Suppressor macrophage (primary cell): ENCODE data around the gene PCDHGB5.

Experiments used
- DNase-seq, 4 experiments: peaks; one replicate each; pipeline ENCODE4 v3.0.0-alpha.2; 2020 to 2022

Gene PCDHGB5

GRCh38 chr5:141441571-141442170, 43.9 kb downstream of the PCDHGB5 start:
- no peak for DNase-seq
